Embryonic facial prominence (tissue), 1 donor: Measurements from ENCODE around the gene CHPT1.

Source experiments
- DNase-seq: peaks from one replicate; pipeline ENCODE4 v3.0.0-alpha.2; 2016; ENCODE audit errors: extremely low spot score

The CHPT1 gene

GRCh38 chr12:101763246-101763931 lies 65.9 kb downstream of the CHPT1 start:
- no peak for DNase-seq

- no peak for DNase-seq
Observed at GRCh38 chr12:101764051-101764792, 66.8 kb downstream of the CHPT1 start.

DNA sequence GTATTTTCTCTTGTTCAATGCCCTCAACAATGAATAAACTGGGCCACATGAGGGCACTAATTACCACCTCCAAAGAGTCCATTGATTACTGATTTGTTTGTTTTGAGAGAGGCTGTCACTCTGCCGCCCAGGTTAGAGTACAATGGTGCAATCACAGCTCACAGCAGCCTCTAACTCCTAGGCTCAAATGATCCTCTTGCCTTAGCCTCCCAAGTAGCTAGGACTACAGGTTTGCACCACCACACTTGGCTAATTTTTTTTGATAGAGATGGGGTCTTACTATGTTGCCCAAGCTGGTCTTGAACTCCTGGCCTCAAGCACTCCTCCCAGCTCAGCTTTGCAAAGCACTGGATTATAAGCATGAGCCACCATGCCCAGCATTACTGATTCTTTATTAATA lies 70.1 kb downstream of the CHPT1 start:
- DNase-seq = no peak

- DNase-seq = no peak
Observed at GRCh38 chr12:101768781-101769180, 71.3 kb downstream of the CHPT1 start.

GRCh38 chr12:101769865-101770264 lies 72.4 kb downstream of the CHPT1 start:
- DNase-seq = no peak

DNA sequence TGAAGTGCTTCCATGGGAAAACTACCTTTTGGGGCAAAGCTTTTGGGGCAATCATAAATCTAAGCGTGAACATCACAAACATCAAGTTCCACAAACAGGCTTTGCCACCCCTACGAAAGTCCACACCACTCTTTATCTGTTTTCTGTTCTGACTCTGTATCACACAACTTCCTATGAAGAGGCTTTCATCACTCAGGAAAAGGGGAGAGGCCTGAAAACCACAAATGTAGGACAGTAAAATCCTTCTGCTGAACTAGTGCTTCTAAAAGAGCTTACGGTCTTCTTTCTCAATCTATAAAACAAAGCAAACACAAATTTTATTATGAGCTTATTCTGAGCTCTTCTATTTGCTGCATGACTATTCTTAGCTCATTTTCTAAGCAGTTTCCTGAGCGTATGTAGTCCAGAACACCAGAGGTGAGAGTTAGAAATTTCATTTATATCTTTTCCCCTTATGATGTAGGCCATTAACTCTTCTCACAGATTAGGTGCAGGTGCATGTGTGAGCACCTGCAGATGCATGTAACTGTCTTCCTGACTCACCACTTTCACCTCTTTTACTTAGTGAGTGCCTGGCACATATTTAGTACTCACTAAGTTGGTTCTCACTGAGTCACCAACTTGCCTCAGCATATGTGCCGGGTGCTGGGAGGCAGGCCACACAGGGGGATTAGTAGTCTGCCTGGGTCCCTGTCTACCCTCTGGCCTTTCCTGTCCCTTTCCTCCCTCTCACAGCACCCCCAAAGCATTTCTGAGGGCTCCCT lies 74.8 kb downstream of the CHPT1 start:
- DNase-seq = no peak

GRCh38 chr12:101773650-101774162 lies 76.3 kb downstream of the CHPT1 start:
- peak; percentile 60 for DNase-seq

DNA sequence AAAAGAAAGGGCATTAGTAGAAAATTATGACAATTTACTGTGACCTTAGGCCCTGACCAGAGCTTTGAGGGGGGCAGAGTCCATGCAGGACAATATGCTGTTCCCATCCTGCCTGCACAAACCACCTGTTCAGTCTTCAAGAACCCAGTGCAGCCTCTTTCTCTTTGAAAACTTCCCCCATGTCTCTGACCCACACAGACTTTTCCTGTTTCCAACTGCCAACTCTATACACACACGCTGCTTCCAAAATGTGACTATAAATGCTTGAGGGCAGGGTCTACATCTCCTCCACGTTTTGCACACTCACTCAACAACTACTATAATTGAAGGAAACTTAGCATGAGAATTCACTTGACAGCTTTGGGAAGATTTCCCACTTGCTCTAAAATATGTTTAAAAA lies 78.4 kb downstream of the CHPT1 start:
- no peak for DNase-seq

- no peak for DNase-seq
Observed at GRCh38 chr12:101777485-101777884, 80.0 kb downstream of the CHPT1 start.

GRCh38 chr12:101777978-101778377 lies 80.5 kb downstream of the CHPT1 start:
- DNase-seq = no peak
